ENCODE measurements around the gene VMP1. TPM values are rescaled to one million over a fixed set of nuclear protein-coding genes. Genes with fewer than 3 reads are reported as not detected.
"Not testable (repeated sequence)": the region's sequence is repeated elsewhere in the genome, so short reads cannot be mapped to it uniquely, and the experiment has no call there.

The VMP1 gene
- total RNA-seq, 2 experiments from 2014 or later, result 239 to 248 TPM

GRCh38 chr17:59802160-59802559, 94.7 kb downstream of the VMP1 start:
- Mint-ChIP-seq H3K36me3 (ENCODE audit: low read depth) (peaks cover 4% of the 10 kb centered on the region), H3K27me3 (no peaks in the 10 kb centered on the region), H3K4me3 (no peak overlapping the region), H3K9me3 (no peaks in the 10 kb centered on the region), H3K27ac (no peak overlapping the region), H3K4me1 (ENCODE audit: low read depth) (peaks cover 28% of the 10 kb centered on the region)
- DNase-seq (no peak), ATAC-seq (no peak)
- no peak for TF ChIP-seq CTCF (IDR thresholded peaks at IDR 0.05)
- intact Hi-C loops (cut with micrococcal nuclease), result no loop called here
- ChIA-PET CTCF (no interaction called here), POLR2A (interaction anchor here (1.0 kb wide), 1 partner anchor 38 kb away, joined by 3 read pairs; no protein-coding TSS in a partner anchor)

- no peaks in the 10 kb centered on the region for H3K9me3 Mint-ChIP-seq
- peaks cover 19% of the 10 kb centered on the region for H3K4me1 Mint-ChIP-seq (ENCODE audit: low read depth)
- no peaks in the 10 kb centered on the region for H3K27me3 Mint-ChIP-seq
- H3K27ac Mint-ChIP-seq, result no peak overlapping the region
- no peak for TF ChIP-seq CTCF (IDR thresholded peaks at IDR 0.05)
- no peak overlapping the region for H3K4me3 Mint-ChIP-seq
- DNase-seq (no peak), ATAC-seq (no peak)
- intact Hi-C loops (cut with micrococcal nuclease), result no loop called here
- ChIA-PET POLR2A (interaction anchor here (1.0 to 2.1 kb wide), 3 partner anchors 18 to 32 kb away, joined by 3 to 8 read pairs (median 5); no protein-coding TSS in a partner anchor), CTCF (interaction anchor here (0.9 kb wide), 1 partner anchor 21 kb away, joined by 4 read pairs; no protein-coding TSS in a partner anchor)
- H3K36me3 Mint-ChIP-seq (ENCODE audit: low read depth), result peaks cover 5% of the 10 kb centered on the region
These were observed 97.5 kb downstream of the VMP1 start for GRCh38 chr17:59804901-59805465.

- CTCF ChIA-PET; intact Hi-C loops (cut with micrococcal nuclease); ATAC-seq; DNase-seq; H3K4me3 Mint-ChIP-seq; H3K36me3 Mint-ChIP-seq (ENCODE audit: low read depth); H3K27ac Mint-ChIP-seq; H3K27me3 Mint-ChIP-seq; POLR2A ChIA-PET; H3K9me3 Mint-ChIP-seq: not testable (repeated sequence)
- H3K4me1 Mint-ChIP-seq (ENCODE audit: low read depth), result peaks cover 17% of the 10 kb centered on the region
These were observed 98.9 kb downstream of the VMP1 start for GRCh38 chr17:59806322-59806721.

GRCh38 chr17:59807892-59808509, 100.5 kb downstream of the VMP1 start:
- Mint-ChIP-seq H3K27ac (no peak overlapping the region), H3K27me3 (no peaks in the 10 kb centered on the region), H3K36me3 (ENCODE audit: low read depth) (peaks cover 18% of the 10 kb centered on the region), H3K4me1 (ENCODE audit: low read depth) (peaks cover 30% of the 10 kb centered on the region), H3K4me3 (no peak overlapping the region), H3K9me3 (no peaks in the 10 kb centered on the region)
- DNase-seq, result no peak
- ChIA-PET CTCF (interaction anchor here (0.7 to 1.4 kb wide), 2 partner anchors 17 to 23 kb away, joined by 3 to 4 read pairs; no protein-coding TSS in a partner anchor), POLR2A (interaction anchor here (0.7 kb wide), 1 partner anchor 33 kb away, joined by 4 read pairs; no protein-coding TSS in a partner anchor)
- ATAC-seq, result no peak
- intact Hi-C loops (cut with micrococcal nuclease), result no loop called here
- TF ChIP-seq CTCF (IDR thresholded peaks at IDR 0.05), result no peak

GRCh38 chr17:59810894-59811153, 103.4 kb downstream of the VMP1 start:
- ChIA-PET POLR2A (no interaction called here), CTCF (no interaction called here)
- Mint-ChIP-seq H3K4me3 (no peak overlapping the region), H3K27me3 (no peaks in the 10 kb centered on the region), H3K9me3 (no peaks in the 10 kb centered on the region), H3K4me1 (ENCODE audit: low read depth) (peaks cover 25% of the 10 kb centered on the region), H3K27ac (no peak overlapping the region), H3K36me3 (ENCODE audit: low read depth) (peaks cover 28% of the 10 kb centered on the region)
- ATAC-seq (no peak), DNase-seq (no peak)
- no peak for TF ChIP-seq CTCF (IDR thresholded peaks at IDR 0.05)
- intact Hi-C loops (cut with micrococcal nuclease), result no loop called here

All from activated CD8-positive, alpha-beta T cell treated with anti-CD3 and anti-CD28 coated beads for 36 hours (primary cell).